G401 (cell line): Measurements from ENCODE around the gene MGA. TPM values are rescaled to one million over a fixed set of nuclear protein-coding genes. Genes with fewer than 3 reads are reported as not detected.

Experiments used
- DNase-seq: peaks from one replicate; pipeline ENCODE4 v3.0.0-alpha.2; 2015; ENCODE audit warnings: low spot score
- in situ Hi-C: cut with HindIII; loops from 2 replicates; pipeline ENCODE4 v1.10.0; 2016; ENCODE audit warnings: low sequenced_read_pairs, mixed read lengths
- total RNA-seq: library from RNA; depleted of rRNA; stranded (reverse); fragments of >200 nt; shearing (Covaris generic); gene quantifications from 2 replicates; pipeline ENCODE4 v1.2.3, GENCODE V29; 2014

MGA gene
- total RNA-seq, 1 experiment from 2014 or later = 22.0 TPM

DNA sequence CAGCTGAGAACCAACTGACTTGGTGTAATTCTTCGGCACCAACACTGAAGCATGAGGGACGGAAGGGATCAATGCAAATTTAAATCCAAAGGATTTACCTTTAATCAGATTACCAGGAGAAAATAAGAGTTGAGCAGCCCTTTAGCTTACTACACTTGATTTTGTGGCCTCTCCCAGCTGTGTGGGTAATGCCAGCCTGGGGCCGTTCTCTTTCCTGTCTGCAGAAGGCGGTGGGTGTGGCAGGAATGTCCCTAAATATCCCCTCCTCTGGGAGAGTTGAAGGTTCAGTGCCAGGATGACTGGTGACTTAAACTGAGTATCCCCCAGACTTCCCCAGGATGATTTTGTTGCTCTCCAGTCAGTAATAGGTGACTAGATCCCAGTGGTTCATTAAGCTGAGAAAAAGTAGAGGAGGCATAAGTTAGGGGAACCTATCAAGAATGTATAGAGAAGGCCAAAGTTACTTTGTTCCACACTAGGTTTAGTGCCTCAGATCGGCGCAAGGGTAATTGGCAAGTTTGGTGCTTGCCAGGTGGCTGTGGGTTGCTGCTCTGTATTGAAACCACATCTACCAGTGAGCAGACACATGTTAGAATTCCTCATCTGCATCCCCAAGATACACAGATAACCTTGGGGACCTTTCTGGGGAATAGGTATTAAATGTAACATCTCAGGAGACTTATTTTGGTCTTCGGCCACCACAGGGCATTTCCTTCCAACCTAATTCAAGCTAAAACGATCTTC is 137.2 kb downstream of the MGA start:
- in situ Hi-C loops = no loop called here
- no peak for DNase-seq

DNA sequence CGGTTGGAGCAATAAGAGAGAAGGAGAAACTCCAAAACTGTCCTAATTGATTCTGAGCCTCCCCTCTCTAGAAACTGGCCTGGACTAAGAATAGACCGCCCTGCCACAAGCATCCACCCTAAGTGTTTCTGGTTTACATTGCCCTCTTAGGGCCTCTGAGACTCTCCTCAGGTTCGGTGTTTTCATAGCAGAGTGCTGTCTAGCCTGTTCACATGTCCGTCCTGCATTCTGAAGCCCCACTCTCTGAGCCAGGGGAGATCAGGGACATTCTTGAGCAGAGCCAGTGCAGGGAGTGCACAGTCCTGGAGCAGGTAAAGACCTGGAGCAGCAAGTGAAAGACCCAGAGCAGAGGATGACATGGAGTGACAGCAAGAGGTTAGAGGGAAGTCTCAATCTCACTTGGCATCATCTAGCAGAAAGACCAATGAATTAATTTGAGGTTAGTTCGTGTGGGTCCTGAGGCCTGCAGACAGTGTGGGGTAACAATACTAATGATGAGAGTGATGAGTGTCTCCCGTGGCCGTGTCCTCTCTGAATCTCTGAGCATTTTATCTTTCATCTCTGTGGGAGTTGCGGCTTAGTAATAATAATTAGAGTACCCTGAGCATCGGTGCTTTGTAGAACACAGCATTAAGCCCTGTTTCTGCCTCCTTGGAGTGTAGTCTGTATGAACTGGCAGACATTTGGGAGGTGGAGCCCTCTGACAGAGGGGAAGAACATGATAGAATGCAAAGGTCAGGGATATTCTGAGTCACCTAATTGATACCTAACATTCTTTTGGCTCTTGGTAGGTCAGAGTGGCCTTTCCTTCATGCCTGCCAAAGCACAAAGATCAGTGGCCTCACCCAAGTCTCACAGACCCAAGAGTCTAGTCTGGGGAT is 138.6 kb downstream of the MGA start:
- in situ Hi-C loops = no loop called here

DNA sequence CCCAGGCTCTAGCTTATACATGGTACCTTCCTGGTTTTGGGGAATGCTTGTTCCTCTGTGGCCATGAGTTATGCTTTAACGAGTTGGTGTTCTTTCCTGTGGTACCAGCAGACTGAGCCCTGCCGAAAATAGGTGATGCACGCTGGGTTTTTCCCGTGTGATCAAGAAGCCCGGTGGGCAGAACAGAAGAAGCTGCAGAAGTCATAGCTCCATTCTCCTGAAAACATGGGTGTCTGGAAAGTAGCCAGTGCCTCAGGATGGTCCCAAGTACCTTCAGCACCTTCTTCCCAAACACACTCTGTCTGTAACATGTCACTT is 139.2 kb downstream of the MGA start:
- no peak for DNase-seq
- in situ Hi-C loops = no loop called here

More for the DNA sequence above, 138.6 kb downstream of the MGA start:
- no peak for DNase-seq

DNA sequence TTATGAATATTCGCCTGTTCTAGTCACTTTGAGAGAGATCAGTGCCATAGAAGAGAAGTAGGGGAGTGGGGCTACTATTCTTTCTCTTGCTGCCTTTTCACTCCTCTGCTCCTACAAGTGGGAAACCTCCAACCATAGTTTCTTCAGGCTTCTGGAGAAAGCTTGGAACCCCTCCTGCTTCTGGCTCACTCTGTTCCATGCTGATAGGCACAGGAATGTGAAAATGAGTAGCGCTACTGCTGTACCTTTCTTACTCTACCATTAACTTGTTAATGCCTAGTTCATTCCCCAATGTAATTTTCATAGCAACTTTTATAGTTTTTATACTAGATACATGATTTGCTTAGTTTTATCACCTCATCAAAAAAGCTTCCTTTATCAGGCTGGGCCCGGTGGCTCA is 141.0 kb downstream of the MGA start:
- no peak for DNase-seq
- in situ Hi-C loops = loop anchor here (5.0 kb wide), 1 partner anchor 106 kb away; no protein-coding TSS in a partner anchor

GRCh38 chr15:41801850-41802455 is 141.7 kb downstream of the MGA start:
- in situ Hi-C loops = loop anchor here (5.0 kb wide), 1 partner anchor 105 kb away; no protein-coding TSS in a partner anchor
- DNase-seq = no peak

GRCh38 chr15:41804361-41804760 is 144.2 kb downstream of the MGA start:
- no peak for DNase-seq
- in situ Hi-C loops = loop anchor here (5.0 kb wide), 1 partner anchor 103 kb away; no protein-coding TSS in a partner anchor

- no peak for DNase-seq
- in situ Hi-C loops = loop anchor here (5.0 kb wide), 1 partner anchor 102 kb away; no protein-coding TSS in a partner anchor
These were observed 144.9 kb downstream of the MGA start for GRCh38 chr15:41804916-41805666.

GRCh38 chr15:41805711-41806110 is 145.5 kb downstream of the MGA start:
- DNase-seq = no peak
- in situ Hi-C loops = no loop called here

GRCh38 chr15:41806291-41807181 is 146.3 kb downstream of the MGA start:
- DNase-seq = no peak
- in situ Hi-C loops = no loop called here

- no peak for DNase-seq
- in situ Hi-C loops = no loop called here
These were observed 148.9 kb downstream of the MGA start for GRCh38 chr15:41809121-41809520.

GRCh38 chr15:41809526-41810220 is 149.5 kb downstream of the MGA start:
- DNase-seq = peak; percentile 89
- in situ Hi-C loops = no loop called here

DNA sequence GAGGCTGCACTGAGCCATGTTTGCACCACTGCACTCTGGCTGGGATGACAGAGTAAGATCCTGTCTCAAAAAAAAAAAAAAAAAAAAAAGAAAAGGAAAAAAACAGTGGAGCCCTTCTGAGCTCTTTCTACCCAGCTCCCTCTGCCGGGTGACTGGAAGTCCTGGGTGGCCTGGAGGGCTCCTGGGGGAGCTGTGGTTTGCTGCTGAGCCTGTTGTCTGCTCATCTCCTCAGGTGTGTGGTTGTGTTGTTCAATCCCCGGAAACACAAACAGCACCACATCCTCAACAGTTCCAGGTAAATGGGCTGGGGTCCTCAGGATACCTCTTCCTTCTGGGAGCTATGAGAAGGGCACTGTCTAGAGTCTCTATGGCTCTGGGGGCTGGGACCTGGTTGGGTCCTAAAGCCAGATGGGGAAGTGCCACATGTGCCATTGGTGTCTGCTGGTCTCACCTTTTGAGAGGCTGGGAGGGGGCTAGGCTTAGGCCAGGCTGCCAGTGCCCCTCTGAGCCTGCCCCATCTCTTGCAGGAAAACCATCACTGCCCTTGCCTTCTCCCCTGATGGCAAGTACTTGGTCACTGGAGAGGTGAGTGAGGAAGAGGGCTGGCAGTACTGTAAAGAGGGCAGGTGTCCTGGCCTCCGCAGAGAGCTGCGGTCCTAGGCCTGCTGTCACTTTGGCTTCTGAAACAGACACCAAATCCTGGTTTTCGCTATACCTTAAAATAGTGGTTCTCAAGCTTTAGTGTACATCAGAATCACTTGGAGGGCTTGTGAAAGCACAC is 150.6 kb downstream of the MGA start:
- in situ Hi-C loops = no loop called here

GRCh38 chr15:41811432-41812195 is 151.4 kb downstream of the MGA start:
- in situ Hi-C loops = no loop called here
- DNase-seq = peak; percentile 88

More for the DNA sequence above, 150.6 kb downstream of the MGA start:
- DNase-seq = peak; percentile 83

DNA sequence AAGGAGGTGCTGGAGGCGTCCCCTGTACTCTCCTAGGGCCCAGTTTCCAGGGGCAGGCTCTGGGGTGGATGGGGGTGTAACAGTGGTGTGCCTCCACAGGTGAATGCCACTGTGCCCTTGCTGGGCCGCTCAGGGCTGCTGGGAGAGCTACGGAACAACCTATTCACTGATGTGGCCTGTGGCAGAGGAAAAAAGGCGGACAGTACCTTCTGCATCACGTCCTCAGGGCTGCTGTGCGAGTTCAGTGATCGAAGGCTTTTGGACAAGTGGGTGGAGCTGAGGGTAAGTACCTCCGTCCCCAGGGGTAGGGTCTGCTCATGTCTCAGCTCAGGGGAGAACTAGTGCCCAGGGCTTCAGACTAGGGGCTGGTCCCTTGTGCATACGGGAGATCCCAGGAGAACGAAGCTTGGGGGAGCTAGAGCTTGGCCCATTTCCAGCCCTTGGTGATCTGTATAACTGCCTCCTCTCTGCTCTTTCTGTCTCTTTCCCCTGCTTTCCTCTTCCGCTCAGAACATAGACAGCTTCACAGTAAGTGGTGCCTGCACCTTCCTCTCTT is 152.7 kb downstream of the MGA start:
- in situ Hi-C loops = no loop called here
- no peak for DNase-seq

DNA sequence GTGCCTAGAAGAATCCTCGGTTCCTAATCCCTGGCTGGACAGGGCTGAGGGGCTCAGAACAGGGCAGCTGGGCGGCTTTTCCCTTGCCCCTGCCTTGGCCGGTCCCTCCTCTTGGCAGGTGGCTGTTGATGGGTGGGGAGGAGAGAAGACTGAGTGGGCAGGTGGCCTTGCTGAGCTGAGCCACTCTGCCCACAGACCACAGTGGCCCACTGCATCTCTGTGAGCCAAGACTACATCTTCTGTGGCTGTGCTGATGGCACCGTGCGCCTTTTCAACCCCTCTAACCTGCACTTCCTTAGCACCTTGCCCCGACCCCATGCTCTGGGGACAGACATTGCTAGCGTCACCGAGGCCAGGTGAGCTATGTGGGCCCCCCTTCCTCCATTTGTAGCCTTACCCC is 153.2 kb downstream of the MGA start:
- in situ Hi-C loops = no loop called here
- DNase-seq = no peak

GRCh38 chr15:41814534-41814933 is 154.3 kb downstream of the MGA start:
- DNase-seq = no peak
- in situ Hi-C loops = no loop called here
